DMS79 treated with DMSO at 0.1 percent for 48 hours (cell line): ENCODE results near the gene SLC15A3.
"Not testable (repeated sequence)": the region's sequence is repeated elsewhere in the genome, so short reads cannot be mapped to it uniquely, and the experiment has no call there.

ENCODE experiments used
- DNase-seq: peaks from one replicate; lab custom pipeline; 2025; lab: John Stamatoyannopoulos, UW

The SLC15A3 gene

DNA sequence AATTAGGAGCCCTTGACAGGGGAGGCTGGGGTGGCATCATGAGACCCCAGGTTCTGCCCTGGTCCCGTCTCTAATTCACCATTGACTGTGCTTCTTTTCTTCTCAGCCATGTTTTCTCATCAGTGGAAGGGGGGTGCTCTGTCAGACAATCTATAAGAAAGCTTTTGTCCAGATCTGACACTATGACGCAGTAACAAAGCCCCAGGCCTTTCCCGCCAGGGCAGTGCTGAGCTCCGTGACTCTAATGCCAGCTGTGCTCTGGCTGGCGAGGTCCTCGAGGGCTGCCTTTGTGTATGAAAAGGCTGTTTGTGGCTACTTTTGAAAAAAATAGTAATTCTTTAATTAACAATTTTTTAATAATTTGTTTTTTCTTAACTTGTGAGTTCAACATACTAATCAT, 22.8 kb upstream of the SLC15A3 start:
- DNase-seq: no peak

GRCh38 chr11:60974316-60974715, 22.3 kb upstream of the SLC15A3 start:
- DNase-seq: not testable (repeated sequence)

GRCh38 chr11:60973699-60974098, 21.7 kb upstream of the SLC15A3 start:
- no peak for DNase-seq

DNA sequence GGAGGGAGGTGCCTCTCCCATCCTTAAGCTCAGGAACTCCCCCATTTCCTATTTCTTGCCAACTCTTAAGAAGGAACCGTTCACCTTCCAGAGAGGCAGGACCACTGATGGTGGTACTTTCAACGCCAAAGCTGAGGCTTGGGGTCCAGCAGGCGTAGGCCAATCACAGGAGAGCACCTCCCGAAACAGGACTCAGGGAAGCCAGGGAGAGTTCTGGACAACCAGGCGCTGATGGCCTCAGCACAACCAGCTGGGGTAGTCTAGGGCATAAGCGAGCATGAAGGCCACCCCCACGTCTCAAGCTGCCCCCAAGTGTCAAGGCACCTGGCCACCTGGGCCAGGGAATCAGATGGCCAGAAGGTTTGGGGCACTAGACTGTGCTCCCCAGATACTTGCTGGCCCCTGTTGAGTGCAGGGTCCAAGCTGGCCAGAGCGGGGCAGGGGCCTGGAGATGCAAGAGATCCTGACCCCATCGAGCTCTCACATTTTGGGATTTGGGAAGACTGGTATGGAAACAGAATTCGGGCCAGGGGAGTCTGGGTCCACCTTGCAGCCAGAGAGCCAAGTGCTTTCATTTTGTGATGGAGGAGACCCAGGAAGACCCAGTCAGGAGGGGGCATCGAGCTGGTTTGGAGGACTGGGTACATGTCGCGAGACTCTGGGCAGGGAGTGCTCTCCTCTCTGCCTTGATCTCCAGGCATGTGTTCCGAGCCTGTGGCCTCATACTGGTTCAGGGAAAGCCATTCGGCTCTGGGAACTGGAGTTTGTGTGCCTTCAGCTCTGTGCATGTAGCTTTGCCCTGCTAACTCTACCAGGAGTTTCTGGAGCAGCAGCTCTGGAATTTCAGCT, 20.4 kb upstream of the SLC15A3 start:
- DNase-seq: no peak

GRCh38 chr11:60971520-60971919, 19.5 kb upstream of the SLC15A3 start, which contains the start of gene CD6:
Gene CD6 (plus strand): TSS chr11:60971680. CDS start chr11:60971866, 186 bp downstream.
- no peak for DNase-seq

- no peak for DNase-seq
Measured at GRCh38 chr11:60970890-60971289, 18.9 kb upstream of the SLC15A3 start.

GRCh38 chr11:60970369-60970774, 18.4 kb upstream of the SLC15A3 start:
- no peak for DNase-seq

GRCh38 chr11:60968223-60968622, 16.2 kb upstream of the SLC15A3 start:
- DNase-seq: no peak

- no peak for DNase-seq
Measured at GRCh38 chr11:60966890-60967289, 14.9 kb upstream of the SLC15A3 start.

DNA sequence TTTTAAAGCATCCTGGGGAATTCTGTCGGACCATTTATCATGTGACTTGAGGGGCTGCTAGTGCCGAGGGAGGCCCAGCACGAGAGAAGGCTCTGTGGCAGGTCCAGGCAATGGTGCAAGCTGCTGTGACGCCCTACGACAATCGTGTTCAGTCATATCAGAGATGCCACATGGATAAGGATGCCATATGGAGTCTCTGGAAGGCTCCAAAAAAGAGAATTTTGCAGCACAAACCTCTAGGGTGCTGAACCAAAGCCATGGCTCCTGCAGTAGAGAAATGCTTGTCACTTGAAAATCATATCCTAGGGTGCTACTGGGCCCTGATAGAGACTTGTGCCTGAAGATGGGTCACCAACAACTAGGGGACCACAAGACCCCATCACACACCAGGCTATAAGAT, 12.8 kb upstream of the SLC15A3 start:
- no peak for DNase-seq

DNA sequence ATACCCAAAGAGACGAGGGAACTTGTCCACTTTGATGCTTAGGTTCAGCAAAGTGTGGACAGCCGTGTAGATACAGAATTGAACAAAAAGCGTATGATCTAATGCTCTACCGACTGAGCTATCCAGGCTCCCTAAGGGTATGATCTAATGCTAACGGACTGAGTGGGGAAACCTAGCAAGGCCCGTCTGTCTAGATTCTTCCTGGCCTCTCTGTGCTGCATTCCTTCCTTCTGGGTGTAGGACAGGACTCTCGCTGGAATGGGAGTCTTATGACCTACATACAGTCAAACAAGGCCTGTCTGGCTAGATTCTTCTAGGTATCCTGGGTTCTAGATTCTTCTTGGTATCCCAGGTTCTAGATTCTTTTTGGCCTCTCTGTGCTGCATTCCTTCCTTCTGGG, 8.4 kb upstream of the SLC15A3 start:
- no peak for DNase-seq

DNA sequence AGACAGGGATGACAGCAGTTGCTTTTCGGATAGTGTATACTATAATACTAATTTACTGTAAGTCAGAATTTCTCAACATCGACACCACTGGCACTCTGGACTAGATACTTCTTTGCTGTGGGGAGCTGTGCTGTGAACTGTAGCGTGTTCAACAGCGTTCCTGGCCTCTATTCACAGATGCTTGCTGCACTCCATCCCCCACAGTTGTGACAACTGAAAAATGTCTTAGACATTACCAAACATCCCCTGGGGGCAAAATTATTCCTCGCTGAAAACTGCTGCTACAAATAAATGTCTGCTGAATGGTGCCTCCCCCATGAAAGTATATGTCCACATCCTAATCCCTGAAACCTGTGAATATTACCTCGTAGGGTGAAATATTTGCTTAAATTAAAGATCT, 7.5 kb upstream of the SLC15A3 start:
- DNase-seq: no peak

GRCh38 chr11:60957188-60957587, 5.2 kb upstream of the SLC15A3 start:
- DNase-seq: no peak

DNA sequence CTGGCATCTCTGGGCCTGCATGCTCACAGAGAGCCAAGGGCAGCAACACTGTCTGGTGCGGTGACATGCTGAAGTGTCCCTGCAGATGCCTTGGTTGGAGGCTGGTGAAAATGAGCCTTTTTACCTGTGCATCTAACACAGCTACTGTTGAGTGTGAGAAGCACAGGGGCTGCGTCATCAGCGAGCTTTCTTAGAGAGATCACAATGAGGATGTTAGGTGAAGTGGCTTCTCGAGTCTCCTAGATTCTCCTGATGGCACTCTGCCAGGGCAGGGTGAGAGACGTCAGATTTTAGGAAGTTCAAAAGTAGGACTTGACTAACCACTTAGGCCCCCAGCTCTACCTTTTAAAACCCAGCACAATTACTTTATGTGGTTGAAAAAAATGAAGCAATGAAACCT, 3.6 kb upstream of the SLC15A3 start:
- peak; percentile 93 for DNase-seq

- no peak for DNase-seq
Measured at GRCh38 chr11:60954421-60954820, 2.4 kb upstream of the SLC15A3 start.

DNA sequence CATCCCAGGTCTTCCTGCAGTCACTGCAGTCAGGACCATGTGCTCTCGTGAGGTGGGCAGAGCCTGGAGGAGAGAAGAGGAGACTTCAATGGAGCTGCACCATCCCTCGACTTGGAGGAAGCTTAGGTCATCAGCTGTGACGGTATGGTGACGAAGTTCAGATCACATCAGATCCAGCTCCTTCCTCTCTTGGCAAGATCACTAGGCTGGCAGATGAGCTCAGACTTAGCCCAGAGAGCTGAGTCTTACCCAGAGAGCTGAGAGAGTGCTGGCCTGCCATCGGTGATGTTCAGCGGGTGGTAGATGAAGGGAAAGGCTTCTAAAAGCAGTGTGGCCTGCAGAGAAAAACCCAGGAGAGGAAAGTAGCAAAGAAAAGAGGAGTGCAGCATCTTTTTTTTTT, 1.8 kb upstream of the SLC15A3 start:
- no peak for DNase-seq

- no peak for DNase-seq
Measured at GRCh38 chr11:60952742-60953170, 780 bp upstream of the SLC15A3 start.

GRCh38 chr11:60951606-60951903, 421 bp downstream of the SLC15A3 start:
- DNase-seq: no peak

- DNase-seq: no peak
Measured at GRCh38 chr11:60950933-60951605, 907 bp downstream of the SLC15A3 start.

DNA sequence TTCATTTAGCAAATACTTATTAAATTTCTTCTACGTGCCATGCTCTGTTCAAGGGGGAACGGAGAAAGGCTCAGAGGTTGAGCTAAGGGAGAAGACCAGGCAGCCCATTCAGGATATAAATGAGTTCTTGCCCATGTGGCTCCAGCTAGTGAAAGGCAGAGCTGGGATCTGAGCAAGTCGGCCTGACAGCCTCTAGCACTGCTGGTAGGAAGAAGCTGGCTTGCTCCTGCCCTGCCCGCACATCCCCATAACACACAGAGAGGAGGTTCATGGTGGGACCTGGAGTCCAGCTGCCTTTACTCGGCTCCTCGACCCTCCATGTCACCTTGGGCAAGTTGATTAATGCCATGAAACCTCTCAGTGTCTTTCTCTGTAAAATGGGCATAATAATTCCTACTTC, 2.0 kb downstream of the SLC15A3 start:
- DNase-seq: no peak

DNA sequence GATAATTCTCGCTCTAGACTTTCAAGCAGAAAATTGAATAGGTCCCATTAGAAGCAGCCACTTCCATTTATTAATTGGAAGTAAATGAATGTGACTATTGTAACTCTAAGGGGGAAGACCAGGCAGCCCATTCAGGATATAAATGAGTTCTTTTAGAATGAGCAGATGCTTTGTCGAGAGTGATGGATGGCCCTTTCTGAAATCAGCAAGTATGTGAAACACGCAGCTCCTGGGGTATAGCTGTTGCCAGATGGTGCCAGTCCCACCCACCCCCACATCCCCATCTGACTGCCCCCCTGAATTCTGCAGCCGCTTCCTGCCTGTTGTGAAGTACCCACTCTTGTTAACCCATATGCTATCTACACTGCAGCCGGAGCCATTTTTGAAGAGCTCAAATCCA, 3.7 kb downstream of the SLC15A3 start:
- DNase-seq: no peak

- no peak for DNase-seq
Measured at GRCh38 chr11:60947700-60948099, 4.3 kb downstream of the SLC15A3 start.

DNA sequence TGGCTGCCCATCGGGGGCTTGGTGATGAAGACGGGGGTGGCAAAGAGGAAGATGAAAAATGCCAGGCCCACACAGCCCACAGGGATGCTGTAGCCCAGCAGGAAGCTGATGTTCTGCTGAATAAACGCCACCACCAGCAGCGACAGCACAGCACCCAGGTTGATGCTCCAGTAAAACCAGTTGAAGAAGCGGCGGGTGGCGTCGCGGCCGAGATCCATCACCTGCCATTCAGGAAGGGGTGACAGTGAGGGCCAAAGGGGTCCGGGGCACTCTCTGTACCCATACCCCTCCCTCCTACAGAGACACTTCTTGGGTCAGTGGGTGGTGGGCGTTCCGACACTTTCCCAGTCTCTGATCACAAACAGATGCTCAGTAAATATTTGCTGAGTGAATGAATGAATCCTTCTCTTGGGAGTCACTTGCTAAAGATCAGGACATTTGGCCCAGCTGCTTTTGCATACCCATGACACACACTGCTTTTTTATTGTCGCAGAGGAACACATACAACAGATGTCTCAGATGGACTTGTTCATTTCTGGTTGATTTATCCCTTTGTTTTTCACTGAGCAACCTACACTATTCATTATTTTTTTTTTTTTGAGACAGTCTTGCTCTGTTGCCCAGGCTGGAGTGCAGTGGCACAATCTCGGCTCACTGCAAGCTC, 5.2 kb downstream of the SLC15A3 start:
- no peak for DNase-seq
